ENCODE measurements around the gene ST3GAL4.

Gene ST3GAL4

DNA sequence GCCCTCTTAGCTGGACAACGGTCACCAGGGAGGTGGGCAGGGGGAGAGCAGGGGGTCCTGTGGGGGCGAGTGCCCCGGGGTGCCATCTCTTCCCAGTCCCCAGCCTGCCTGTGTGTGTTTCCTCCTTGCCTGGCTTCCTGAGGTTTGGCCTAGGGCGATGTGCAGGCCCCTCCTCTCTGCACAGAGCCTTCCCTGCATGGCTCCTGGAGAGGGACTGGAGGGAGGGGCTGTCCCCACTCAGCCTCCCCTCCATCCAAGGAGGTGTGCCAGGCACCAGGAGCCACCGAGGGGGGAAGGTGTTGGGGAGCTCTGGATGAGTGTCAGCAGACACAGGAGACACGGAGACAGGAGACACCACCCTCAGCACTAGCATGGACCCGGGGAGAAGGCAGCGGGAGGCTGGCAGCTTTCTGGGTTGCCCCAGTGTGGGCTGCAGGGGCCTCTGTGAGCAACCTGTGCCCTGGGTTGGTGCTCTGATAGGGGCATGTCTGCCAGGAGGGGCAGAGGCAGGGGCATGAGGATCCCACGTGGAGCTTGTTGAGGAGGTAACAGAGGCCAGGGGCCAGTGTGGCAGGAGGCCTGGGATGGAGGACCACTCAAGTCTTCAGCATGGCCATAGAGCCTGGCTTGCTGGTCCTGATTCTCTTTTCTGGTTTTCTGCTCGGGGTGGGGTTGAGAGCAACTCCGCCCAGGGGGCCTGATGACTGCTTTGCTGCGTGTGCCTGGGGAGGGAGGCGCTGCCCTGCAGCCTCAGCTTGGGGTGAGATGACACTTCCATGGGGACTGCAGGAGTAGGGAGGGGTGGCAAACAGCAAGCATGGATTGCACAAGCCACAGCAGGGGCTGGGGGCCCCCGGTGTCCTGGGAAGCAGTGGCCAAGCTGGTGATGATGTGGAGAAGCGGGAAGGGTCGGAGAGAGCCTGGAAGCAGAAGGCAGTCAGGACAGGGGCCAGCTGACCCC is 78.8 kb downstream of the ST3GAL4 start:
- TF ChIP-seq, protein P1, sequence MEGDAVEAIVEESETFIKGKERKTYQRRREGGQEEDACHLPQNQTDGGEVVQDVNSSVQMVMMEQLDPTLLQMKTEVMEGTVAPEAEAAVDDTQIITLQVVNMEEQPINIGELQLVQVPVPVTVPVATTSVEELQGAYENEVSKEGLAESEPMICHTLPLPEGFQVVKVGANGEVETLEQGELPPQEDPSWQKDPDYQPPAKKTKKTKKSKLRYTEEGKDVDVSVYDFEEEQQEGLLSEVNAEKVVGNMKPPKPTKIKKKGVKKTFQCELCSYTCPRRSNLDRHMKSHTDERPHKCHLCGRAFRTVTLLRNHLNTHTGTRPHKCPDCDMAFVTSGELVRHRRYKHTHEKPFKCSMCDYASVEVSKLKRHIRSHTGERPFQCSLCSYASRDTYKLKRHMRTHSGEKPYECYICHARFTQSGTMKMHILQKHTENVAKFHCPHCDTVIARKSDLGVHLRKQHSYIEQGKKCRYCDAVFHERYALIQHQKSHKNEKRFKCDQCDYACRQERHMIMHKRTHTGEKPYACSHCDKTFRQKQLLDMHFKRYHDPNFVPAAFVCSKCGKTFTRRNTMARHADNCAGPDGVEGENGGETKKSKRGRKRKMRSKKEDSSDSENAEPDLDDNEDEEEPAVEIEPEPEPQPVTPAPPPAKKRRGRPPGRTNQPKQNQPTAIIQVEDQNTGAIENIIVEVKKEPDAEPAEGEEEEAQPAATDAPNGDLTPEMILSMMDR (IDR thresholded peaks at IDR 0.05), result no peak

DNA sequence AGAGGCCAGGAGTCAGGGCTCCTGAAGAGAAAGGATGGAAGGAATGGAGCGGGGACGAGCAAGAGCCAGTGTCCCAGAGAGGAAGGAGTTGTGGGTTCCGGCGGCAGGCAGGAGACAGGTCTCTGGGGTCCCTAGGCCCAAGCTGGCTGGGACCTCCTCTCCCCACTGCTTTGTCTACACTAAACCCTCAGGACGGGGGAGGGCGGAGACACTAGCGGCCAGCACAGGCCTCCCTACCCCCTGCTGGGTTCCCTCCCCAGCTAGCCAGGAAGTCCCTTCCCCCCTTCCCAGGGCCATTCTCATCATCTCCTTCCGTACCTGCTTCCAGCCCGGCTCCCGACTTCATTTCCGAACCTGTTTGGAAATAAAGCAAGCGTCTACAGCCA is 79.5 kb downstream of the ST3GAL4 start:
- TF ChIP-seq, protein P1 (IDR thresholded peaks at IDR 0.05), result no peak

DNA sequence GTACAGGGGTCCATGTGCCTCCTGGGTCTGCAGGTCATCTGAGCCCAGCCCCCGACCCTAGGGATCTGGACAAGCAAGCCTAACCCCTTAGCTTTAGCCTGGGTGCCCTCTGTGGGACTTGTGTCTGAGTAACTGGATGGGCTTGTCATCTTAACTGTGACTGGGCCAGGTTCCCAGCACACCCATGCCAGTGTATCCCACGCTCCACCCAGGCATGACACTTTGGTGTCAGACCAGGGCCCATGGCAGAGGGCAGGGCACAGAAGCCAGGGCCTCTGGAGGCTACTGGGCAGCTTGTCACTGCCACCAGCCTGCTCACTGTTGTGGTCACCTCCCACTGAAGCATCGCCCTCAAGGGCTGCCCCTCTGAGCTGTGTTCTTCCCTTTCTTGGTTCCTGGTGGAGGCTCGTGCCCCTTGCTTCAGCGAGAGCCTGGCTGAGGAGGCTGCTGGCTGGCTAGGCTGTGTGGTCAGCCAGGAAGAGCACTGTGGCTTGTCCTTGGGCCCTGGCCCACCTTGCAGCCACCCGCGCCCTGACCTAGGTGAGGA is 80.8 kb downstream of the ST3GAL4 start:
- TF ChIP-seq, protein P1 (IDR thresholded peaks at IDR 0.05), result no peak

DNA sequence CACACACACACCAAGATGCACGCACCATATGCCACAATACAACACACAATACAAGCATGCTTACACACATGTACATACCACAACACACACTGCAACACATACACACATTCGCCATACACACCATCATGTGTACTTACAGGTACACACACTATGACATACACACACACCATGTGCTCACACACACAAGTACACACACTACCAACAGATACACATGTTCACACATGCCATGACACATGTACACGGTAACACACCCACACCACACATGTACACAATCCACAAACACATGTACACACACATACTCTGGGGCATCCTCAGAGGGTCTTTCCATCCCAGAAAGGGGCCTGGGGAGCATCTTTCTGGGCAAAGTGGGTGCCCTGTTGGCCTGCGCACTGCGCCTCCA is 82.2 kb downstream of the ST3GAL4 start:
- TF ChIP-seq, protein P1 (IDR thresholded peaks at IDR 0.05), result no peak

DNA sequence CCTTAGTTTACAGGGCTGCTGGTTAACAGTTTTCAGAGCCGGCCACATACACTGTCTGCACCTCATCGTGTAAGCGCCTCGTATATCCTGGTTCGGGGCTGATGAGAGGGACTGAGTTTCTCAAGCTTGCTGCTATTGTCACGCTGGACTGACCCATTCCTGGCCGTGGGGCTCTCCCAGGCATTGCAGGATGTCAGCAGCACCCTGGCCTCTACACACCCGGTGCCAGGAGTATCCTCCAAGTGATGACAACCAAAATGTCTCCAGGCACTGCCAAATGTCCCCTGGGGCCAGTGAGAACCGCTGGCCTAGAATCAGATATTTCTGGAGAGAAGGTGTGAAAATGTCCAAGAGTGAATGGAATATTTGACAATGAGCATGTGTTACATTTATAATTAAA is 82.8 kb downstream of the ST3GAL4 start:
- TF ChIP-seq, protein P1 (IDR thresholded peaks at IDR 0.05), result no peak

DNA sequence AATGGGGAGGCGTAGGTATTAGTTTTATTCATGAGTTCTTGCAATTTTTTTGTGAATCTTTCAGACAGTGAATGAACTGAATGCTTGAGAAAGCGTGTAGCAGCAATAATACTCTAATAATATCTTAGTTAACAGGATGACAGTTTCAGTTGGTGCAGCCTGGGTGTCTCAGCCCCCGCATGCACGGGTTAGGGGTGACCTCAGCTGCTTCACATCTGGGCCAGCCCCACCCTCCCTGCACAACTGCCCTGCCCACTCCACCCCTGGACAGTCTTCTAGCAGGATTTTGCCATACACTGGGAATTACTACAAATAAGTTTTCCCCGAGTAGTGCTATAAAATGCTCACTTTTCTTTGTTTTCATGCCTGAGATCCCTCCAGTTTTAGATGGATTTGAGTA is 83.2 kb downstream of the ST3GAL4 start:
- TF ChIP-seq, protein P1 (IDR thresholded peaks at IDR 0.05), result no peak

DNA sequence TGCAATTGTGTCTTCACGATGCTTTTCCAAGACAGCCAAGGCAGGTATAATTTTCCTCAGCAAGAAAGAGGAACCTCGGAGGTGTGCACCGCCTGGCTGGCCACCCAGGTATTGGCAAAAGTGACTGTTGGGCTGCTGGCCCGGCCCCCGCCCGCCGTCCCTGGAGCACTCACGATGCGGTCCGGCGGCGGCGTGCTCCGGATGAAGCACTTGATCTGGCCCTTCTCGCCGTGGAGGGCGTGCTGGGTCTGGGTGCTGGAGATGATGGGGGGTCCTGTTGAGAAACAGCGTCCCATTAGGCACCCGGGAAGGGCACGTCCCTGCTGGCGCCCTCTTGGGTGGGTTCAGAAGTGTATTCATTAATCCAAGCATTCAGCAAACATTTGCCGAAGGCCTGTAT is 84.8 kb downstream of the ST3GAL4 start:
- TF ChIP-seq, protein P1 (IDR thresholded peaks at IDR 0.05), result no peak

All from LNCAP (cell line).